GM19351 (cell line): ENCODE results near the gene HMGXB3.

Source experiments
- ATAC-seq: cut with Tn5 transposase; IDR thresholded peaks from one replicate; pipeline ENCODE4 v1.9.1; 2021; ENCODE audit warnings: mild to moderate bottlenecking, moderate library complexity; ENCODE audit not compliant: unreplicated experiment

The HMGXB3 gene, protein sequence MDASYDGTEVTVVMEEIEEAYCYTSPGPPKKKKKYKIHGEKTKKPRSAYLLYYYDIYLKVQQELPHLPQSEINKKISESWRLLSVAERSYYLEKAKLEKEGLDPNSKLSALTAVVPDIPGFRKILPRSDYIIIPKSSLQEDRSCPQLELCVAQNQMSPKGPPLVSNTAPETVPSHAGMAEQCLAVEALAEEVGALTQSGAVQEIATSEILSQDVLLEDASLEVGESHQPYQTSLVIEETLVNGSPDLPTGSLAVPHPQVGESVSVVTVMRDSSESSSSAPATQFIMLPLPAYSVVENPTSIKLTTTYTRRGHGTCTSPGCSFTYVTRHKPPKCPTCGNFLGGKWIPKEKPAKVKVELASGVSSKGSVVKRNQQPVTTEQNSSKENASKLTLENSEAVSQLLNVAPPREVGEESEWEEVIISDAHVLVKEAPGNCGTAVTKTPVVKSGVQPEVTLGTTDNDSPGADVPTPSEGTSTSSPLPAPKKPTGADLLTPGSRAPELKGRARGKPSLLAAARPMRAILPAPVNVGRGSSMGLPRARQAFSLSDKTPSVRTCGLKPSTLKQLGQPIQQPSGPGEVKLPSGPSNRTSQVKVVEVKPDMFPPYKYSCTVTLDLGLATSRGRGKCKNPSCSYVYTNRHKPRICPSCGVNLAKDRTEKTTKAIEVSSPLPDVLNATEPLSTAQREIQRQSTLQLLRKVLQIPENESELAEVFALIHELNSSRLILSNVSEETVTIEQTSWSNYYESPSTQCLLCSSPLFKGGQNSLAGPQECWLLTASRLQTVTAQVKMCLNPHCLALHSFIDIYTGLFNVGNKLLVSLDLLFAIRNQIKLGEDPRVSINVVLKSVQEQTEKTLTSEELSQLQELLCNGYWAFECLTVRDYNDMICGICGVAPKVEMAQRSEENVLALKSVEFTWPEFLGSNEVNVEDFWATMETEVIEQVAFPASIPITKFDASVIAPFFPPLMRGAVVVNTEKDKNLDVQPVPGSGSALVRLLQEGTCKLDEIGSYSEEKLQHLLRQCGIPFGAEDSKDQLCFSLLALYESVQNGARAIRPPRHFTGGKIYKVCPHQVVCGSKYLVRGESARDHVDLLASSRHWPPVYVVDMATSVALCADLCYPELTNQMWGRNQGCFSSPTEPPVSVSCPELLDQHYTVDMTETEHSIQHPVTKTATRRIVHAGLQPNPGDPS (N-terminal part only)

DNA sequence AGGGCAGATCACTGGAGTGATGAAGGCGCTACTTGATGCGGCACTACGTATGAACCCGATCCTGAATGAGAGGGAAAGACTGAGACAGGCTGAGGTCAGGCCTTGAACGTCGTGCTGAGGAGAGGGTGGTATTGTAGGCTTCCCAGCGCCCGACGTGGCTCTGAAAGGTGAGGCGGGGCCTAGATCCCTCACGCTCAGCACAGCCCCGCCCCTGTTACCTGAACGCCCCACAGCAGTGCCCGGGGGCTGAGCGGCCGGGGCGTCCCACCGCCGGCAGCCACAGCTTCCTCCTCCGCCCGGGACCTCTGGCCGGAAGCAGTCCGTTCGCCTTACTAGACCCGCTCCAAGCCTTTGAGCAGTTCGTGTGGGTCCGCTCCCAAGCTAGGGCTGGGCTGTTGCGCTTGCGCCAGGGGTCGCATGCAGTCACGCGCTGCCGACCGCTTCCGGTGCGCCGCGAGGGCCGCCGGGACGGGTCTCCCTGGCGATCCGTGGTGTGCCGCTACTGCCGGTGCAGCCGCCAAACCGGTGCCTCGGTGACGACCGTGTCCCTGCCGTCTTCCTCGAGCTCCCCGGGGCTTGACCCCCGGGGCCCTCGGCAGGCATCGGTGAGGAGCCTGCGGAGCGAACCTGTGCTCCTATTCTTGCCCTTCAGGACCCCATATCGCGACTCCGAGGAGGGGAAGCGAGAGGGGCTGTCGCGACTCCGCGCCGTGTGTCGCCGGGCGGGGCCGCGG lies at the start of gene HMGXB3, which contains the start of gene TIGD6:
Gene HMGXB3, plus strand, starts transcription at position 484 of the 734 bp plus-strand sequence. CDS start 4,114 bp downstream, outside the sequence.
Gene TIGD6, minus strand, starts transcription at position 399 of the 734 bp plus-strand sequence. CDS start 4,306 bp downstream, outside the sequence.
- peak; percentile 84 for ATAC-seq

DNA sequence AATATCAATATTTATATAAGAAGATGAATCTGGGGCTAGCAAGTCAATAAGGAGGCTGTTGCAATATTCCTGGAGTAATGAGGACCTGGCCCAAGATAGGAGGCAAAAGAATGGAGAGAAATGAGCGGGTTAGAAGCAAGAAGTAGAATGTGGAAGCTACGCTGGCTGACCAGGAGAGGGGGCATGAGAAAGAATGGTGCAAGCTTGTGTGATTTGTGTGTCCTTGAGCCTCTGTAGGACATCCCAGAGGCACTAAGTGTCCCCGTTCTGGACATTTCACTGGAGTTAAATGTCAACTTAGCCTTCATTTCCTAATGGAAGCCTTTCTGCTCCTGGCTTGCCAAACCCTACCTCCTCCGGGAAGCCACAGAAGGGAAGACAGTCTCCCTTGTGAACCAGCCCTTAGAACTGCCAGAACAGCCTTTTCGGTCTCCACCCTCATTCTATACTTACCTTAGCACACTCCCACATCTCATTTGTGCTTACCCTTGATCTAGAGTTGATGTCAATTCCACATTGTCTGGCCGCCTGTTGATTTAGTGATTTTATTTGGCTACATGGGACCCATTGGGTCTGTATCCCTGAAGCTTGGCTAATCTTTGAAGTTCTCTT lies 49.3 kb upstream of the HMGXB3 start:
- ATAC-seq = no peak

DNA sequence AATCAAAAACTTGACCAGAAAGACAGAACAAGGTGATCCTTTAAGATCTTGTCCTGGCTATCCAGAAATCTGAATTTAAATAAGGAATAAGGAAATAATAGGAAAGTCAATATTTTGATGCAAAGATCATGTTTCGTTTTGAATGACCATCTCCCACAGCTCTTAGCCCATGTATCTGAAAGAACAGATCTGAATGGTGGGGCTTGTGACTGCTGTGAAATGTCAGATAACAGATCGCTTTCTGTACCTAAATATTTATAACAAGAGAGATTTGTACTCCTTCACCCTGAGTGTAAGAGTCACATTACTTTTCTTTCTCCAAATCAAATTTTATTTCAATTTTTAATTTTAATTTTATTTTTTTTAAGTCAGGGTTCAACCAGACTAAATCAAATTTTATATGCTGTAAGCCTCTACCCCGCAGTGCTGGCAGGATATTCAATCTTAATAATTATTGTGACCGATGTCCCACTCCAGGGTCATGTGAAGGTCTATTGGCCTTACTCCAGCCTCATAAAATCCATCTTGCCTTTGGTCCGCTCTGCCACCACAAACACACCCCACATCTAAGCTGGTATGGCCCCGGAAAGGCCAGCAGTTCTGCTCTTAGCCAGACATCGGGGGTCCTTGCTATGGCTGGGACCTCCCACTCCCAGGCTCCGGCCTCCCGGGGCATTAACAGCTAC lies 47.0 kb upstream of the HMGXB3 start:
- ATAC-seq = no peak

DNA sequence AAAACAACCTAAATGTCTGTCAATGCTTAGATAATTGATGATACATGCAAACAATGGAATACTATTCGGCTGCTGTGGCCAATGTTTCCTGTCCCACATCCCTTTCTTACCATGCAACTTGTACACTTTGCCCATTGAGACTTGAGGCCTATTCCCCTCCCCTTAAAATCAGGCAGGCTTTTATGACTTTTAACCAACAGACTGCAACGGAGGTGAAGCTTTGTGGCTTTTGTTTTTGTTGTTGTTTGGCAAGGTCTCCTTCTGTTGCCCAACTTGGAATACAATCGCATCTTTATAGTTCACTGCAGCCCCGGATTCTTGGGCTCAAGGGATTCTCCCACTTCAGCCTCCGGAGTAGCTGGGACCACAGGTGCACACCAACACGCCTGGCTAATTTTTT lies 45.7 kb upstream of the HMGXB3 start:
- no peak for ATAC-seq

DNA sequence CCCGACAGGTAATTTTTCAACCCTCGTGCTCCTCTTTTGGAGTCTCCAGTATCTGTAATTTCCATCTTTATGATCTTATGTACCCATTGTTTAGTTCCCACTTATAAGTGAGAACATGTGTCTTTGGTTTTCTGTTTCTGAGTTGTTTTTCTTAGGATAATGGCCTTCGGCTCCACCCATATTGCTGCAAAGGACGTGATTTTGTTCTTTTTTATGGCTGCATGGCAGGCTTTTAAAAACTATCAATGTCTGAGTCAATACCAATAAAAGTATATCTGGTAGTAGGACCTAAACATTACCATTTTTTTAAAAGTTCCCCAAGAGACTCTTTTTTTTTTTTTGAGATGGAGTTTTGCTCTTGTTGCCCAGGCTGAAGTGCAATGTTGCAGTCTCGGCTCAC lies 43.9 kb upstream of the HMGXB3 start:
- no peak for ATAC-seq

DNA sequence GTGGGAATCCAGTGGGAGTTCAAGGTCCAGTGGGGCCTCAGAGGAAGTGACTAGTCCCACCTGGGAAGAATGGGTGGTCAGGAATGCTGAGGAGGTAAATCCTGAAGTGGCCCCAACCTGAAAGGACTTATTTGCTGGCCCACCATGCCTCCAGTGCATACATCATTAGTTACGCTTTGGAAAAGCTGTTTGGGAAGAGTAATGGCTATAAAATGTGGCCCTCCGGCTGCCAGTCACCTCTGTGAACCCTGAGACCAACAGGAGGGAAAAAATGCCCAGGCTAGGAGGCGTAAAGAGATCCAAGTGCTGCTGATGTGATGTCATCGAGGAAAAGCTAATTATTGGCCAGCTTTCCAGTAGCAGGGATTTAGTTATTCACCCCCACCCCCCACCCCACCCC lies 42.7 kb upstream of the HMGXB3 start:
- no peak for ATAC-seq

DNA sequence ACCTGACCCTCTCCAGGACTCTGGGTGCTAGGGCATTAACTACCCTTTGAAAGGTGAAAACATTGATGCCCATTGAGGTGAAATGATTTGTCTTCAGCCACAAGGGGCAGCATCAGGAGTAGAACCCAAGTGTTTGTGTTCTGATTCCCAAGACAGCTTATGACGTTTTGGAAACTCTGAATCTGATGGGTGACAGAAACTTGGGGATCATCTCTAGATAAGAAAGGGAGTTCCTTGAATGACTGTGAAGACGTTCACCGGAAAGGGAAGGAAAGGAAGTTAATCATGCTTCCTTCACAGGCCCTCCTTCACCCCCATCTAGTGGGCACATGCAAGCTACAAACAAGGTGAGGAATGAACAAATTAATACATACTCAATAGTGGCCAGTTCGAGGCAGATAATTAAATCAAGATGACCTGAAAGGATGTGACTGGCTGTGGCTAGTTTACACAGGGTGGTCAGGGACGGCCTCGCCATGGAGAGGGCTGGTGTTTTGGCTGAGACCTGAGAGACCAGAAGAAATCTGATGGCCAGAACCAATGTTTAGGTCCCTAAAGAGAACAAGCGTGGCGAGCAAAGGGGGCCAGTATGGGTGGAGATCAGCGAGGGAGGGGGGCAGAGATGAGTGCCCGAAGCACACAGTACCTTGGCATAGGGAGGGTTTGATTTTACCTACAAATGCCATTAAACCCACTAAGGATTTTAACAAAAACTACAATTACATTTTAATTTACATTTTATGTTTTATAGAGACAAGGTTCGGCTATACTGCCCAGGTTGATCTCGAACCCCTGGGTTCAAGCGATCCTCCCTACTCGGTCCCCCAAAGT lies 40.9 kb upstream of the HMGXB3 start:
- peak; percentile 16 for ATAC-seq

DNA sequence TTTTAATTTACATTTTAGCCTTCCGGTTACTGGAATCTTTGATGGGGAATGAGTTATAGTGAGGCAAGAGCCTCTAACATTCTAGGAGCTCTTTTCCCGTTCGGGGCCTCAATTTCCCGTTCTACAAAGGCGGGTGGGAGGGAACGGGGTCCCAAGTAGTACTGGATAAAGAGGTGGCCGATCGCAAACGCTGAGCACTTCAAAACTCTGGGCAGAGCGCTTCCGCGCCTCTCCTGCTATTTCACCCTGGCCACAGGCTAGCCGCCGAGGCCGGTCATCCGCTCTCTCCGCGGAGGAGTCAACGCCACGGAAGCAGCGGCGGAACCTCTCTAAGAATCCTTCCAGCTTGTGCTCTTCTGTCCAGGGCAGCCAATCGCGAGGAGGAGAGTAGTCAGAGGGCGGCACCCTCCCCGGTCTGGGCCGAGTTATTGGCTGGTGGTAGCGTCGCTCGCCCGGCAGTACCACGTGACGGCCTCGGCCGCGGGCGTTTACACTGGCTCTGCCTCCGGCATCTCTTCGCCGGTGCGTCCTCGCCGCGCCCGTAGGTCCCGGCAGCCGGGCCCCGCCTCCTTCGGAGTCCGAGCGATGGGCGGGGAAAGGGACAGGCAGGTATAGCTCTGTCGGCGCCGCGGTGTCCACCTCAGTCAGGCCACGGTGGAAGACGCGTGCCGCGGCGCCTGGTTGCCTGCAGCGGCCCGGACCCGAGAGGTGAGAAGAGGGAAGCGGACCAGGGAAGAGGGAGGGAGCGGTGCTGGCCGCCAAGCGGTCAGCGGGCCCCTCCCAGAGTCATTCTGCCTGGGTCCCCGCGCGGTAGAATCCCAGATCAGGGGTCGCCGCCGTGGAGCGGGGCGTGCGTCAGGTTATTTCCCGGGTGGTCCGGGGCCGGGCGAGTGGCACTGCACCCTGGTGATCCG lies 40.0 kb upstream of the HMGXB3 start, which contains the start of gene SLC26A2:
Gene SLC26A2, plus strand, starts transcription at position 487 of the 914 bp plus-strand sequence. CDS start 16,895 bp downstream, outside the sequence.
- peak; percentile 99 for ATAC-seq

DNA sequence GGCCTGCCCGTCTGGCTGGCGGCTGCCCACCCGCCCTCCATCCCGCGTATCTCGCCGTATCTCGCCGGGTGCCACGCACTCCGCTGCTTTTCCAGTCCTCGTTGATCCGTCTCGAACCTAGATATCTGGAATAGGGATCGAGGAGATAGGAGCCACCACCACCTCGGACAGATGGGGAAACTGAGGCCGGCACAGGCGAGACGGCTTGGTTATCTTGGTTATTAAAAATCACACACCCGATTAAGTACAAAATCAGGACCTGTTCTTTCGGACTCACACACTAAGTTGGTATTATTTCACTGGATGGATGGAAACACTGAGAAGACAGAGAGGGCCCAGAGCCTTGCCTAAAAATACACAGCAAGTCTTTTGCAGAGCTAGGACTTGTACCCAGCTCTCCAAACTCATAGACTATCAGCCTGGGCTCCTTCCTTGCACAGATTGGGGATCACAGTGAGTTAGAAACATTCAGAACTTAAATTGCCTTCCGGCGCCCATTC lies 39.3 kb upstream of the HMGXB3 start:
- no peak for ATAC-seq

DNA sequence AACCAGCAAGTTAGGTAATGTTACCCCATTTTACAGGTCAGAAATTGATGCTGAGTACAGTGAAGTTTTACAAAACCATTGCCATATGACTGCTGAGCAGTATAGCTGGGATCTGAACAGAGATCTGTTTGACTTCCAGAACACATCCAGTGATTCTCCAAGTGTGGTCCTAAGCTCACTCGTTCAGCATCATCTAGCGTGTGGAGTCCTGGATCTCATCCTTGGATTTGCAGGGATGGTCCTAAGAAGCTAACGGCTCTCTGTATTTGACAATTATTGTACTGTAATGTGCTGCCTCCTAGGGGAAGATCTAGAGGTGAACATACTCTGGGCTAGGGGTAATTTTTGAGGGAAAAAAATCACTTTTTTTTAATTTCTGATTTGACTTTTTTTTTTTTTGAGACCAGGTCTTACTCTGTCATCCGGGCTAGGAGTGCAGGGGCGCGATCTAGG lies 38.6 kb upstream of the HMGXB3 start:
- no peak for ATAC-seq

DNA sequence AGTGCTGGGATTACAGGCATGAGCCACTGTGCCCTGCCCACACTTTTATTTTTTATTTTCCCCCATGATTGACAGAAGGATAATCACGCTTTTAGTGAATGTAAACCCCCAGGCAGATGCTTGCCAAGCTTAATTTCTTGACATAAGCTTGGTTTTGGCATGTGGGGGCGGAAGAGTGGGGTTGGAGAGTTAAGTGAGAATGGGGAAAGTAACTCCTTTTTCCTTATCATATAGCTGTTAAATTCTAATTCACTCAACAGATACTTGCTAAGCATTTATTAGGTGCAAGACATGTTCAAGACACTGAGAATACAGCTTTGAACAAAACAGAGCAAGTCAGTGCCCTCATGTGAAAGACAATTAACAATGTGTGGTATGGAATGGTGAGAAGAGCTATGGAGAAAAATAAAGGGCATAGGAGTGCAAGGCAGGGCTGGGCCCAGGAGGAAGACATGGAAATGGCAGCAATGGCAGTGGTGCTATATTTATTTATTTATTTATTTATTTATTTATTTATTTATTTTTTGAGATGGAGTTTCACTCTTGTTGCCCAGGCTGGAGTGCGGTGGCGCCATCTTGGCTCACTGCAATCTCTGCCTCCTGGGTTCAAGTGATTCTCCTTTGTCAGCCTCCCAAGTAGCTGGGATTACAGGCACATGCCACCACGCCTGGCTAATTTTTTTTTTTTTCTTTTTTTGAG lies 37.8 kb upstream of the HMGXB3 start:
- no peak for ATAC-seq

DNA sequence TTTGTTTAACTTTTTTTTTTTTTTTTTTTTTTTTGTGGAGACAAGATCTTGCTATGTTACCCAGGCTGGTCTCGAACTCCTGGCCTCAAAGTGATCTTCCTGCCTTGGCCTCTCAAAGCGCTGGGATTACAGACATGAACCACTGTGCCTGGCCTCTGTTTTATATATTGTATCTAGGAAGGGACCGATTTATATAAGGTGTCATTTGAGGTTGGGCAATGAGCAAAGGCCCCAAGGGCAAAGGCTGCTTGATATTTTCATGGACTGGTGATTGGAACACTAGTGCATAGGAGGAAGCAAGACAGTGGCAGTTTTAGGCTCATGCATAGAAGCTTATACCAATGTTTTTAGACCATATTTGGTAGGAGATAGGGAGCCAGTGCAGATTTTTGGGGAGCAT lies 36.8 kb upstream of the HMGXB3 start:
- no peak for ATAC-seq

DNA sequence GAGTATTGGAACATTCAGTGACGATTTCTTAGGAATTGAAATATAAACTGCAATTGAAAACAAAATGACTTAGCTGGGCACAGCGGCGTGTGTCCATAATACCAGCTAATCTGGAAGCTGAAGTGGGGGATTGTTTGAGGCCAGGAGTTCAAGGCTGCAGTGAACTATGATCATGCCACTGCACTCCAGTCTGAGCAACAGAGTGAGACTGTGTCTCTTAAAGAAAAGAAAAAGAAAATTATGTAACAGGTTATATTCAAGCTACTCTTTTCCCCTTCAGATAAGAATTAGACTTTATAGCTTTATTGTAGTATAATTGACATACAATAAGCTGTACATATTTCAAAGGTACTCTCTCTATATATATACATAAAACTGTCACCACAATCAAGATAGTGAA lies 33.6 kb upstream of the HMGXB3 start:
- no peak for ATAC-seq

DNA sequence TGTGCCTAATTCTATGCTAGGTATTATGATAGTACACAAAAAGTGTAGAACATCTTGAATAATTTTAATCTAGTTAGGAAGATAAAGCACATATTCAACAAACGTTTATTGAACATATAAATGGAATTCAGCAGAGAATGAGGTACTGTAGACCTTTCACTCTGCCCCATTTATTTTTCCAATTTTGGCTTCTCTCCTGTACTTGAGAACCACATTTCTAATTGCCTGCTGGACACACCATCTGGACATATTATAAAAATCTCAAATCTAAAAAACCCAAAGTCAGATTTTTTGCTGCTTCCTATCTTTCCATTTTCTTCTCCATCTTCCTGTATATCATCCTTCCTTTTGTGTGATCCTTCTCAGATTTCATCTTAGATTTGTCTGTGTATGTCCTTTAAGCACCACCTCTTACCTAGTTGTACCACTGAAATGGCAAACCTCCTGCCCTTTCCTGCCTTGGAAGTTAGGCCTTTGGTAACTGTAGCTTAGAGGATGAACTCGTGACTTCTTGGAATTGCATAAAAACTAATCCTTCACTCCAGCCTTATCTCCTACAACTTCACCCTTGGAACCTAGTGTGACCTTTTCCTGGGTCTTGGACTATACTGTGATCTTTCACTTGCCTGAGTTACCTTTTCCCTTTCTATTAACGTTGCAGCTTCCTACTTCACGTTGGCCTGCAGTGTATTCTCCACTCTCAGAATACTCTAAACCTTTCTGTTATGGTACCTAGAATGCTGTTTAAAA lies 31.2 kb upstream of the HMGXB3 start:
- ATAC-seq = no peak

DNA sequence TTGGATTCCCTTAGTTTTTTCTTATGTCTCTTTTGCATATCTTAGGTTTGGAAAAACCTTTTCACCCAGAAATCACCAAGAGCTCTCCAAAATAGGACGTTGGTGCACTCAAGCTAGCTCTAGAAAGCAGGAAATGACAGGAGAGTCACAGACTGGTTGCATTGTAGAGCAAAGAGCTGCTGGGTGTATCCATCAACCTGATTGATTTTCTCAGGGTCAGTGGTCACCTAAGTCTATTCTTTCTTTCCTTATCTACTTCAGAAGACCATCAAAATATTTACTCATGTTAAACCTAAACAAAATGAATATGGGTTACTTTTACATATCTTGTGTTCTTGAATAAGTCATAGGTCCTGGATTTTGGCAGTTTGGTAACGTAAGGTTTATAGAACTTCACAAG lies 25.1 kb upstream of the HMGXB3 start:
- ATAC-seq = no peak

DNA sequence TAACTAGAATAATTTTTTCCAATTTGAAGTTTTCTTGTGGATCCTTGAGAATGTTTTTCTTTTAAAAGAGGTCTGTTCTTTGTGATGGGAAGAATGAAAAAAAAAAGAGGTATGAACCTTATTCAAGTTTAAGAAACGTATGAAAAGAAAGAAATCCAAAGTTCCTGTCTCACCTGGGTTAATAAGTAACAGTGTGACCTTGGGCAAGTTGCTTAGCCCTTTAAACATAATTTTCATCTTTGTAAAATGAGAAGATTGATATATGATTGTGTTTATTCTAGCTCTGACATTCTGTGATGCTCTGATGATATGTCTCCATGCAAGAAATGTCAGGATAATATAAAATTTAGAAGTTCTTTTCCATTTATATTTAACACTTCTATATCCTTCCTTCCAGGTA lies 20.6 kb upstream of the HMGXB3 start:
- no peak for ATAC-seq
